ENCODE results near the gene SOX13.

Gene SOX13

DNA sequence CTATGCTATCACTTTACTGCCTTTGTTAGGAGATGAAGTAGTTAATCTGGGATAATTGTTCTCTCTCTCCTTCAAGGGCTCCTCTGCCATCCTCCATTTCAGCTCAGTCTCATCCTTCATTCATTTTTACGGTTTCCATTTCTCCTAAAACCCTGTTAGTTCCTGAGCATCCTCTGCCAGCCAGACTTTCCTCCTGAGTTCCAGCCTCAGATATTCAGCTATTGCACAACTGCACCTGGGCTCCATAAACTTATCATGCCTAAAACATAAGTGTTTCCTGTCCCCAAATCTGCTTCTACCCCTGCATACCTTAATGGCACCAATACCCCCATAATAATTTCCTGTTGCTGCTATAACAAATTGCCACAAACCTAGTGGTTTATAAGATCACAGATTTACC, 39.6 kb upstream of the SOX13 start:
- TF ChIP-seq, protein P1, sequence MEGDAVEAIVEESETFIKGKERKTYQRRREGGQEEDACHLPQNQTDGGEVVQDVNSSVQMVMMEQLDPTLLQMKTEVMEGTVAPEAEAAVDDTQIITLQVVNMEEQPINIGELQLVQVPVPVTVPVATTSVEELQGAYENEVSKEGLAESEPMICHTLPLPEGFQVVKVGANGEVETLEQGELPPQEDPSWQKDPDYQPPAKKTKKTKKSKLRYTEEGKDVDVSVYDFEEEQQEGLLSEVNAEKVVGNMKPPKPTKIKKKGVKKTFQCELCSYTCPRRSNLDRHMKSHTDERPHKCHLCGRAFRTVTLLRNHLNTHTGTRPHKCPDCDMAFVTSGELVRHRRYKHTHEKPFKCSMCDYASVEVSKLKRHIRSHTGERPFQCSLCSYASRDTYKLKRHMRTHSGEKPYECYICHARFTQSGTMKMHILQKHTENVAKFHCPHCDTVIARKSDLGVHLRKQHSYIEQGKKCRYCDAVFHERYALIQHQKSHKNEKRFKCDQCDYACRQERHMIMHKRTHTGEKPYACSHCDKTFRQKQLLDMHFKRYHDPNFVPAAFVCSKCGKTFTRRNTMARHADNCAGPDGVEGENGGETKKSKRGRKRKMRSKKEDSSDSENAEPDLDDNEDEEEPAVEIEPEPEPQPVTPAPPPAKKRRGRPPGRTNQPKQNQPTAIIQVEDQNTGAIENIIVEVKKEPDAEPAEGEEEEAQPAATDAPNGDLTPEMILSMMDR (IDR thresholded peaks at IDR 0.05; ENCODE audit: low read depth, low read length, missing control alignments) = no peak
- H3K4me3 ChIP-seq (ENCODE audit: low read depth, low read length) = no peak overlapping the region
- DNase-seq (ENCODE audit: low read depth) = no peak

DNA sequence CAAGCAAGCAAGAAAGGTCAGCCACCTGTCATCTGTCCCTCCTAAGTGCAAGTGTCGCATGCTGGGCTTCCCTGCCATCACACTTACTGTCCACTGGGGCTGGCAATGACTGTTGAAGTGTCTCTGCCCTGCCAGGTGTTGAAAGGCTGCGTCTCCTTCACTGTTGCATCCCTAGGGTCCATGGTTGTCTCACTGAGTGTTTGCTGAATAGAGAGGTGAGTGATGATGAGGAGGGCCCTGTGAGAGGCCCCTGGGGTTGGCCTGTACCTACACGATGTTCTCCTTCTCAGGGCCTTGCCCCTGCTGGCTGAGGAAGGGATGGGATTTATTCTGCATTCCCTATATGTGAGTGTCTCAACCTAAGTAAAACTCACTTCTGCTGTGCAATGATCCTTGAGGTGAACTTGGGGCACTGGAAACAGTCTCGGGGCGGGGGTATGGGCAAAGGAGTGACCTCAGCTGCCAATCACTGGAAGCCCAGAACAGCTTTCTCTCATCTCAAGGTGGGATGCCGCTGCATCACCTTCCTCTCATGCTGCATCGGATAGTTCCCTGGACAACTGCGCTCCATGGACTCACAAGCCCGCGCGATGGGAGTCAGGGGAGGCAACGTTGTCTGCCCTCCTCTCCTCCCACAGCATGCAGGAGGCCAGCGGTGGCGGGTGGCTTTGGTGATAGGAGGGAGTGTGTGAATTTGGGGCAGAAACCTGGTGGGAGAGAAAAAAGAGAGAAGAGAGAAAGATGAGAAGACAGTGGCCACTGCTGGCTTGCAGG, 35.8 kb upstream of the SOX13 start:
- no peak for DNase-seq (ENCODE audit: low read depth)
- TF ChIP-seq, protein P1 (IDR thresholded peaks at IDR 0.05; ENCODE audit: low read depth, low read length, missing control alignments) = no peak

DNA sequence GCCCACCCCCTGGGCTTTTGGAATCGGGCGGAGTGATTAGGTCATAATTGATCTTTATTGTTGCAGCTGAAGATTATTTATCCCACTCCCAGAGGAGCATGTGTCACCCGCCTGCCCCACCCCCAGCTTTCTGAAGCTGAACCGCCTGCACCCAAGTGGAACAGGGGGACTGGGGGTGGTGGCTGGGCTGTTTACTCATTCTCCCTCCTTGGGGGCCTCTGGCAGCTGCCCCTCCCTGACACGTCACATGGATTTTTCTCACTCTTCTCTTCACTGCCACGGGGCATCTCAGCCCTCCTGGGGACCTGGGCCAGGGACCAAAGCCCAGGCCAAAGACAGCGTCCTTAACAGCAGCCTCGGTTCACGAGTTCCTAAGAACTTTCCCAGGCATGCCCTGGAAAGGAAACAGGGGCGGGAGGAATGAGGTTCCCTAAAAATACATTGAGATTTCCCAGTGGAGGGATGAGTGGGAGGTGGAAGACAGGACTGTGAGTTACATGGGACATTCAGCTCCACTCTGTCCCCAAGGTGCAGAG, 31.6 kb upstream of the SOX13 start:
- no peak for DNase-seq (ENCODE audit: low read depth)
- TF ChIP-seq, protein P1 (IDR thresholded peaks at IDR 0.05; ENCODE audit: low read depth, low read length, missing control alignments) = no peak
- no peak overlapping the region for H3K4me3 ChIP-seq (ENCODE audit: low read depth, low read length)

More for the DNA sequence above, 35.8 kb upstream of the SOX13 start:
- H3K4me3 ChIP-seq (ENCODE audit: low read depth, low read length) = no peak overlapping the region

DNA sequence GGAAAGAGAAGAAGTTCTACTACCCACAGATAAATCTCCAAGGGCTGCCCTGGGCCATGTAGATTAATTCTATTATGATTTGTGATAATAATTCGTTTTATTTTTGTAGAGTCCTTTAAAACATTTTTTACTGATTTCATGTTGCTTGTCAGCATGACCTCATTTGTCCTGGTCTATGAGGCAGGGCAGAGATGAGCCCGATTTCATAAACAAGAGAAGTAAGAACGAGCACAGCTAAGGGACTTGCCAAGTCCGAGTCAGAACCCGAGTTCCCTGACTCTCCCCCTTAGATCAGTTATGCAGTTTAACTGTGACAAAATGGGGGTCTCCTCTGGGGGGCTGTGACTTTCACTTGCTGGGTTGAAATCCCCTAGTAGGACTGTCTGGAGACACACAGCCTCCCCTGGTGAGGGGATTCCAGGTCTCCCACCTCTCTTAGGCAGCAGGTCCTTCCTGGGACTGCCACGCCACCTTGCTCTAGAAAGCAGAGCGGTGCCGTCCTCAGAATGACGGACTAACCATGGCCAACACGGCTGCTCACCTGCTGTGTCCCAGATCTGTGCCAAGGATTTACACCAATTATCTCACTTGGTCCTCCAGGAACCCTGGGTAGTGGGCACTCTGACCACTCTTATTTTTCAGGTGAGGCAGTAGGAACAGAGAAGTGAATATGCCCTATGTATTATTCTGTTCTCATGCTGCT, 31.0 kb upstream of the SOX13 start:
- TF ChIP-seq, protein P1 (IDR thresholded peaks at IDR 0.05; ENCODE audit: low read depth, low read length, missing control alignments) = no peak
- no peak for DNase-seq (ENCODE audit: low read depth)

DNA sequence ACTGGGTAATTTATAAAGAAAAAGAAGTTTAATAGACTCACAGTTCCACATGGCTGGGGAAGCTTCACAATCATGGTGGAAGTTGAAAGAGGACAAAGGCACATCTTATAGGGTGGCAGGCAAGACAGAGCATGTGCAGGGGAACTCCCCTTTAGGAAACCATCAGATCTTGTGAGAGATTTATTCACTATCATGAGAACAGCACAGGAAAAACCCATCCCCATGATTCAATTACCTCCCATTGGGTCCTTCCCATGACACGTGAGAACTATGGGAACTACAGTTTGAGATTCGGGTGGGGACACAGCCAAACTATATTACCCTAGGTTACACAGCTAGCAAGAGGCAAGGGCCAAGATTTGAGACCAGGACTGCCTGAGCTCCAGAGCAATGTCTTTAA, 30.4 kb upstream of the SOX13 start:
- TF ChIP-seq, protein P1 (IDR thresholded peaks at IDR 0.05; ENCODE audit: low read depth, low read length, missing control alignments) = no peak
- no peak for DNase-seq (ENCODE audit: low read depth)
- H3K4me3 ChIP-seq (ENCODE audit: low read depth, low read length) = no peak overlapping the region

More for the DNA sequence above, 31.0 kb upstream of the SOX13 start:
- no peak overlapping the region for H3K4me3 ChIP-seq (ENCODE audit: low read depth, low read length)

DNA sequence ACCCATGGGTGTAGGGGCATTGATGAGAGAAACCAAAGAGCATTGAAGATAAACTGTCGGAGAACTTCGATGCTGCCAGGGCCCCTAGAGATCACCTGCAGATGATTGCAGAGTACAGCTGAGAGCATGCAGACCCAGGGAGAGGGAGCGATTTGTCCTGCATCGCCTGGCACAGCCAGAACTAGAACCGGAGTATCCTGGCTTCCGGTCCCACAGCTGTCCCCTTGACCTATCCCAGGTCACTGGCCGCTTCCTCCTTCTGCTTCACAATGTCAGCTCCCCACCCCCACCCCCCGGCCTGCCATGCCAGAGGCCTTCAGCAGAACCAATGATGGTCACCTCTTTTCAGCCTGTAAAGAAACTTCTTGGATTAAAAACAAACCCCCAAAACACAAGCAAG, 29.2 kb upstream of the SOX13 start:
- H3K4me3 ChIP-seq (ENCODE audit: low read depth, low read length) = no peak overlapping the region
- DNase-seq (ENCODE audit: low read depth) = no peak
- TF ChIP-seq, protein P1 (IDR thresholded peaks at IDR 0.05; ENCODE audit: low read depth, low read length, missing control alignments) = no peak
